GM19467 (cell line): ENCODE results near the gene DPYSL4.
"Not testable (repeated sequence)": the region's sequence is repeated elsewhere in the genome, so short reads cannot be mapped to it uniquely, and the experiment has no call there.

Experiments used
- ATAC-seq: cut with Tn5 transposase; IDR thresholded peaks from one replicate; pipeline ENCODE4 v1.9.1; 2021; ENCODE audit warnings: mild to moderate bottlenecking, moderate library complexity; ENCODE audit not compliant: unreplicated experiment

Gene DPYSL4

DNA sequence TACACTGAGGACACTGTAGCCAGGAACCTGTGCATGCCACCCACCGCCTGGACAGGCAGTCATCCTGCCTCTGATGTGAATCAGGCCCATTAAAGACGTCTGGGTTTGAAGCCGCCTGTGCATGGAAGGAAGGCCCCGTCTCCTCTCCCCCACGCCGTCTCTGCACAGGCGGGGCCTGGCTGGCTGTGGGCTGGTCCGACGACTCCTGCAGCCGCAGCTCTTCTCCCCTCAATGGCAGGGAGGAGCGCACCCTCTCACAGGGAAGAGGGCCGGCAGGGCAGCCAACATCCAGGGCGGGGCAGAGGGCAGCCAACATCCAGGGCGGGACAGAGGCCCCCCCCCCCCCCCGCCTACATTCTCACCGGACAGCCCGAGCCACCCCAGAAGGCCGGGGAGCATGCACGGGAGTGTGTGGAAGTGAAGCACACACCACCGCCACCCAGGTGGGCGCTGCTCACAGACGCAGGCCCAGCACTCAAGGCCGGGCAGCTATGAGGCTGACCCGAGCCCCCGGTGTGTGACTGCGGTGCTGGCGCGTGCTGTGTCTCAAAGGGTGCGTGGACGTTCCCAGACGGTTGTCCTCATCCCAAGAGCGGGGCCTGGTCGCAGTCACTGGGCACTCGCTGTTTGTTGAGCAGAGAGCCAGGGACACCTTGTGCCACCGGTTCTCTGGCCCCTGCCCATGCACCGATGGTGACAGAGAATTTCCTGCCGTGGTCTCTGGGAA is 19.1 kb downstream of the DPYSL4 start:
- no peak for ATAC-seq

DNA sequence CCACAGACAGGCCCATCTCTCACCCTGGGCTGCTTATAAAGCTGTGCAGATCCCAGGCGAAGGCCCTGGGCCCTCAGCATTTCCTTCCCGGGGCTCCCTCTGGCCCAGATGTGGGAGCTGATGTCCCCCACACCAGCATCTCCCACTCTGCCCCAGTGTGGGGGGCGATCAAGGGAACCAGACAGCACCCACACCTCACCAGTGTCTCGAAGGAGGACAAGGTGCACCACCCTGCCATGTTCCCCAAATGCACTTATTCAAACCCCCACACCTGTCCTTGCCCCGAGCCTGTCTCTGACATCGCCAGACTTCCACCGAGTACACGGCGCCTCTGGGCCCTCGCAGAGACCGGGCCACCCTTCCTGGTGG is 19.6 kb downstream of the DPYSL4 start:
- ATAC-seq, result no peak

DNA sequence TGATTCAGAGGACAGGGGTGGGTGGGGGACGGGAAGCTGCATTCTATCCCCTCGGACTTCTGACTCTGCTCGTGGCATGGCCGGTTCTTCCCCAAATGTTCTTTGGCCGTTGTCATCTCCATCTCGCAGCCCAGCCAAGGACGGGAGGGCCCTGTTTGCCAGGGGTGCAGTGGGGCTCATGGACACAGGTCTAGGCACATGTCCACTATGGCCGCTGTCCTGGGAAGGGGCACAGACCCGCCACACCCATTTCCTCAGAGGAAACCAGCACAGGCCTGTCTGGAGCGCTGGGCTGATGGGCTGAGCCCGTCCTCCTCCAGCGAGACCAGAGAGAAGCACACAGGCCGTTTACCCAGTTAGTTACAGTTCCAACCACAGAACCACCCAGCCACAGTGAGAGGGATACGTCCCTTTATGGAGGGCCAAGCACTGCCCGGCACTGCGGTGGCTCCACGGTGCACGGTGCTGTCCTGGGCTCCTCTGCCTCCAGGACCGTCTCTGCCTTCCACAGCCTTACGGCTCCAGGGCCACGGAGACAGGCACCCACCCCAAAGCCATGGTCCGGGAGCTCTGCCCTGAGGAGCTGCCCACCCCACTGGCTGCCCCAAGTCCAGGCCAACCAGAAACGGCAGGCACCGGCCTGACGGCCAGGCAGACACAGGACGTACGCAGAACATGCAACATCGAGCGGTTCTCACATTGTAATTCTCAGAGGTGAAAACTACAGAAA is 20.2 kb downstream of the DPYSL4 start:
- no peak for ATAC-seq

DNA sequence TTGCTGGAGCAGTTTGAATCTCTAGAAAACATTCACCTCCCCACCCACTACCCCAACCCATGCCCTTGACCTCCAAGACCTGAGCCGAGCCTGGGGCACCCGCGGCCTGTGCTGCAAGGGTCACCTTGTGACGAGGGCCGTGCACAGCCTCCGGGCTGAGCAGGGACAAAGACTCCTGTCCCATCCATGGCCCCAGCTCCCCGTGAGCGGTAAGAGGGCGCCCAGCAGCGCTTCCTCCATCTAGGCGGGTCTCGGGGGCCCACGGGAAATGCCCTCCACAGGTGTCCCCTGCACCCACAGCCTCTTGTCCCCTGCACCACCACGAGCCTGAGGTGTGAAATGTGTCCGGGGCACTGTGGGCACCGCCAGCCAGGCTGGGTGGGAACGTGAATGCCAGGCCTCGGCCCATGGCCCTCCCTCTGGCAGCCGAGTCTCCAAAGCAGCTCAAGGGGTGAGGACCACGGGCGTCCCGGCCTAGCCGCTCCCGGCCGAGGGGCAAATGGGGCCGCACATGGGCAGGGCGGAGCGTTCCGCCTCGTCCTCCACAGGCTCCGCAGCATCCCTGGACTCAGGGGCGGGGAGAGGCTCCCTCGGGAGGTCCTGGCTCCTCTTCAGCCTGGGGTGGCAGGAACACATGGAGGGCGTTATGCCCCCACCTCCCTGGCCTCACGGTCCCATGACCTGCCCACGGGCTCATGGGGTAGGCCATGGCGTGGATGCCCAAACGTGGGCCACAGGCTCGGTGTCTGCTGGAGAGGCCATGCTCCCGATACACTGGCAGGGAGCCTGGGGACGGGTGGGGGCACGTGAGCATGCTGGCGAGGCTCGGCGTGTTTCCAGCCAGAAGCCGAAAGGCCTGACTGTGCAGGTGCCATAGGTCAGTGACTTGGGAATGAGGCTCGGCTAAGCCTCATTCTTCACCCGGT is 21.1 kb downstream of the DPYSL4 start:
- no peak for ATAC-seq

GRCh38 chr10:132208462-132209050 is 21.8 kb downstream of the DPYSL4 start:
- ATAC-seq, result no peak

DNA sequence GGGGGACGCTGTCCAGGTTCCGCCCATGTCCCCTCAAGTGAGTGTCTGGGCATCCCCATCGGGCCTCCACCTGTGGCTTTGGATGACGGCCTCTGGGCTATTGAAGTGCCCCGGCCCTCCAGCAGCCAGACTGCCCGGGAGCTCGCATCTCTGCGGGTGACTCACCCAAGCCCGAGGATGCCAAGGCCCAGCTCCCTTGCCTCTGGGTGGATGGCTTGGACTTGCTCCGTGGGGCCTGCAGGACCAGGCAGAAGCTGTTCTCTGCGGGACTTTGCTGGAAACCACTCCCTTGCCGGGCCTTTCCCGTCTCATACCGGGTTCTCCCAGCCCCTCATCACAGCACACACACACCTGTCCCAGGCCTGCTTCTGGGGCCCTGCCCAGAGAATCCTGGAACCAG is 22.4 kb downstream of the DPYSL4 start:
- ATAC-seq, result no peak

DNA sequence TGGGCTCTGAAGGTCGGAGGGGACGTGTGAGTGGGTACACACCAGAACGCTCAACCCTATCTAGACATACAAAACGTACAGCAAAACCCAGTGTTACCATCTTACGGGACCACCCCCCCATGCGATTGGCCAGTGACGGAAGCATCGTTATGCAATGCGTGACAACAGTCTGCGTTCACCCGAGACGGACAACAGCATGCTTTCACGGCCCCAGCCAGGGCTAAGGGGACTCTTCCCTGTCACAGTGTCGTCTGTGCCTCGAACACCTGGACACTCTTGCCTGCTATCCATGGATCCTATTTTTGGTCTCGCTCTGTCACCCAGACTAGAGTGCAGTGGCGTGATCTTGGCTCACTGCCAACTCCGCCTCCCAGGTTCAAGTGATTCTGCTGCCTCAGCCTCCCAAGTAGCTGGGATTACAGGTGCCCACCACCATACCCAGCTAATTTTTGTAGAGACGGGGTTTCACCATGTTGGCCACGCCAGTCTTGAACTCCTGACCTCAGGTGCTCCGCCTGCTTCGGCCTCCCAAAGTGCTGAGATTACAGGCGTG is 23.3 kb downstream of the DPYSL4 start:
- ATAC-seq, result no peak

DNA sequence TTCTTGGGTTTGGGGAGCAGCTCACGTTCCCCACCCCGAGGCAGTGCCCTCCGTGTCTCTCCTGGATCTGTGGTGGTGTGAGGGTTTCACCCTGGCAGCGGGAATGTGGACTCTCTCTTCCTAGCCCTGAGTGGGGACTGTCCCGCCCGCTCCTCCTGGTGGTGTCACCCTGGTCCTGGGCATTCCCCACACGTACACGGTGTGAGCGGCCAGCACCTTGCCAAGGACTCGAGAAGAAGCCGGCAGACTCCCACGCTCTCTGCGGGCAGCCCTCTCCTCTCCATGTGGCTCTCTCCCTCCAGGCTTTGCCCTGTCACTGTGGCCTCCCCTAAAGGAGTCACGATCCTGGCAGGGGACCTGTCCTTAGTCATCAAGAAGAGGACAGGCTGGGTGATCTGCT is 24.0 kb downstream of the DPYSL4 start:
- ATAC-seq, result no peak

DNA sequence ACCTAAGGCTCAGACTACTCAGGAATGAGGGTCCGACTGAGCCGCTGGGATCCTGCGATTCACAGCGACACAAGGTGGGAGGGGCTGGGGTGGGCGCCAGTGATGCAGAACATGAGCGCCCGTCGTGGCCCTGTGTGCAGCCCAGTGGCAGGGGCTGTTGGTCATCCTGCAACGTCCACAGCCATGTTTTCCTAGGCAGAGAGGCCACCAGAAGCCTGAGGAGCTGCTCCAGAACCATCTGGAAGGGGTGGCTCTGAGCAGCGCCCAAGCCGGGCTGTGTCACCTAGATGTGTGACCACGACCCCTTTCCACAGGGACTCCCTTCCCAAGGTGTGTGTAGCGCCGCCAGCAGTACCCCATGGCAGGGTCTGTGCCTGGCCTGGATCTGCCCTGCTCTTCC is 24.5 kb downstream of the DPYSL4 start:
- no peak for ATAC-seq

DNA sequence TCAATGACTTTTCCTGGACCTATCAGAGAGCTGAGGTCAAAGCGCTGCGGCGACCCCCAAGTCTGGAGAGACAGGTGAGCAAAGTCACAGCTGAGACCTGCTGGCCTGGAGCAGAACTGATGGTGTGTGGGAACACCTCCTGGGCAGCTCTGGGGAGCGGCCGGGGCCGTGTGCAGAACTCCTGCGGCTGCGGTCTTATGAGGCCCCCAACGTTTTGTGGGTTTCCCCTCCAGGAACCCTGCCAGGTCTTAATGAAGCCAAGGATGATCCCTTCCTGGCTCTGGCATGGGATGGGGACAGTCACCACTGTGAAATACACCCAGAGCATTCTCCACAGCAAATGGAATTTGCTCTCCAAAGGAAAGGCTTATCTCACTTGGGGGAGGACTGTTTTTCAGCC is 26.1 kb downstream of the DPYSL4 start:
- ATAC-seq, result no peak

- ATAC-seq, result no peak
These were observed 27.2 kb downstream of the DPYSL4 start for GRCh38 chr10:132213917-132214316.

GRCh38 chr10:132216441-132216840 is 29.7 kb downstream of the DPYSL4 start:
- ATAC-seq, result not testable (repeated sequence)

DNA sequence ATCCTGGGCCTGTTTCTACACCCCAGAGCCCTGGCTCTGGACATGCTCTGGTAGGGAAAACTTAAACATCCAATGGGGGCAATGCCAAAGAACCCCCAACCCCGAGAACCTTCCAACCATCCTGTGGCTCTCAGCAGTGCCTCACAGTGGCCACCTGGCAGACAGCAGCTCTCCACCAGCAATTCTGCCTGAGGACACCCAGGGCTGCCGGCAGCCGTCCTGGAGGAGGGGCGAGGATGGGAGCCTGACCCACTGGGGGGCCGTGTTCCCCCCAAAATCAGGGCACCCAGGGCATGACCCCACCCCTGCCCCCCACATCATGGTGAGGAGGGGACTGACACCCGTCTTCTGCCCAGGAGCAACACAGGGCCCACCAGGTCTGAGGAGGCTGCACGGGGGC is 32.7 kb downstream of the DPYSL4 start:
- ATAC-seq, result no peak

DNA sequence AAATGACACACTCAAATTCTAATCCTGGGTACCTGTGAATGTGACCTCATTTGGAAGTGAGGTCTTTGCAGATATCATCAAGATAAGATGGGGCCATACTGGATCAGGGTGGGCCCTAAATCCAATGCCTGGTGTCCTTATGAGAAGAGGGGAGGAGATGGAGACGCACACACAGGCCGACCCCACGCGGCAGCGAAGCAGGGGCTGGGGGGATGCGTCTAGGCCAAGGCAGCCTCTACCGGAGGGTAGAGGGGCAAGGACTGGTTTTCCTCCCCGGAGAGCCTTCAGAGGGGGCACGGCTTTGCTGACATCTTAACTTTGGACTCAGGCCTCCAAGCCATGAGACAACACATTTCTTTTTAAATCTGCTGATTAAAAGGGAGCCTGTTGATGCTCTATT is 33.3 kb downstream of the DPYSL4 start:
- ATAC-seq, result no peak

DNA sequence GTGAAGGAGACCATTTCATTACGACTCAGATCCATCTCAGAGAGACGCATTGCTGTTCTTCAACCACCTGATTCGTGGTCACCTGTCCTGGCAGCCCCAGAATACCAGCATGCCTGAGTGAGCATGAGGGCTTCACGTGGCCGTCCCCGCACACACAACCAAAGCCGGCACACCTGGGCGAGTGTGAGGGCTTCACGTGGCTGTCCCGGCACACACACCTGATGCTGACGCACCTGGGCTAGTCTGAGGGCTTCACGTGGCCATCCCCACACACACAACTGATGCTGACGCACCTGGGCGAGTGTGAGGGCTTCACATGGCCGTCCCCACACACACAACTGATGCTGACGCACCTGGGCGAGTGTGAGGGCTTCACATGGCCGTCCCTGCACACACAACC is 34.2 kb downstream of the DPYSL4 start:
- not testable (repeated sequence) for ATAC-seq

GRCh38 chr10:132222726-132223125 is 36.0 kb downstream of the DPYSL4 start:
- ATAC-seq, result no peak

- peak; percentile 70 for ATAC-seq
These were observed 36.4 kb downstream of the DPYSL4 start for GRCh38 chr10:132223156-132223590.

GRCh38 chr10:132223611-132224342 is 37.0 kb downstream of the DPYSL4 start:
- no peak for ATAC-seq

GRCh38 chr10:132224343-132225072 is 37.8 kb downstream of the DPYSL4 start:
- ATAC-seq, result no peak
